ENCODE measurements around the gene DPF1. TPM values are rescaled to one million over a fixed set of nuclear protein-coding genes. Genes with fewer than 3 reads are reported as not detected.

The DPF1 gene
- total RNA-seq, 6 experiments from 2014 or later = 3.3 to 6.6 (median 5.7) TPM

DNA sequence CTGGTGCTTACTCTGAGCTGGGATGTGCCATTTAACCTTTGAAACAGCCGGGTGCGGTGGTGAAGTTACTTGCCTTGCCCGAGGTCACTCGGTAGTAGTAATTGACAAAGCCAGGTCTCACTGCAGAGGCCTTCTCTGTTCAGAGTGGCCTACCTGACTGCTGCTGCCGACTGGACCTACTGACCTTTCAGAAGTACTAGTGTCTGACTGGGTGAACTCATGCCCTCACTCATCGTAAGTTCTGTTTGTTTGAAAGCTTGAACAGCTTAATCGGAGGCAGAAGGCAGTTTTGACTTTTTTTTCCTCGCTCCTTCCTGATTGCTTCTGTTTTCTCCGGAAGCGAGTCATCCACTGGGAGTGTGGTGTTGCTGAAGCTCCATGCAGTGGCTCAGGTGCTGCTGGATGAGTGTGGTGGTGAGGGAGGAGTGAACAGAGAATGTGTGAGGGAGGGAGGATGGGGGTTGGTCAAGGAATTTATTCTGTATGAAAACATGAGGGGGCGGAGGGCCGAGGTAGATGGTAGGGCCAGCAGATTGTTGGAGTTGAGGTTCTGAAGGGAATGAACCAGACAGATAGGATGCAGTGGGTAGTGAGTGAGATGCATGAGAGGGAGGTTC, 43.1 kb upstream of the DPF1 start:
- Mint-ChIP-seq H3K4me3 (peak overlapping the region; percentile 19; the same call in 1 of the 2 replicates), H3K36me3 (ENCODE audit: low read depth) (no peaks in the 10 kb centered on the region), H3K9me3 (no peaks in the 10 kb centered on the region), H3K27me3 (ENCODE audit: insufficient read depth) (peaks cover 3% of the 10 kb centered on the region; the same call in 1 of the 2 replicates), H3K27ac (peak overlapping the region; percentile 76), H3K4me1 (ENCODE audit: low read depth) (peaks cover 52% of the 10 kb centered on the region)
- DNase-seq = peak; percentile 32
- TF ChIP-seq, protein P1, sequence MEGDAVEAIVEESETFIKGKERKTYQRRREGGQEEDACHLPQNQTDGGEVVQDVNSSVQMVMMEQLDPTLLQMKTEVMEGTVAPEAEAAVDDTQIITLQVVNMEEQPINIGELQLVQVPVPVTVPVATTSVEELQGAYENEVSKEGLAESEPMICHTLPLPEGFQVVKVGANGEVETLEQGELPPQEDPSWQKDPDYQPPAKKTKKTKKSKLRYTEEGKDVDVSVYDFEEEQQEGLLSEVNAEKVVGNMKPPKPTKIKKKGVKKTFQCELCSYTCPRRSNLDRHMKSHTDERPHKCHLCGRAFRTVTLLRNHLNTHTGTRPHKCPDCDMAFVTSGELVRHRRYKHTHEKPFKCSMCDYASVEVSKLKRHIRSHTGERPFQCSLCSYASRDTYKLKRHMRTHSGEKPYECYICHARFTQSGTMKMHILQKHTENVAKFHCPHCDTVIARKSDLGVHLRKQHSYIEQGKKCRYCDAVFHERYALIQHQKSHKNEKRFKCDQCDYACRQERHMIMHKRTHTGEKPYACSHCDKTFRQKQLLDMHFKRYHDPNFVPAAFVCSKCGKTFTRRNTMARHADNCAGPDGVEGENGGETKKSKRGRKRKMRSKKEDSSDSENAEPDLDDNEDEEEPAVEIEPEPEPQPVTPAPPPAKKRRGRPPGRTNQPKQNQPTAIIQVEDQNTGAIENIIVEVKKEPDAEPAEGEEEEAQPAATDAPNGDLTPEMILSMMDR (IDR thresholded peaks at IDR 0.05) = no peak

DNA sequence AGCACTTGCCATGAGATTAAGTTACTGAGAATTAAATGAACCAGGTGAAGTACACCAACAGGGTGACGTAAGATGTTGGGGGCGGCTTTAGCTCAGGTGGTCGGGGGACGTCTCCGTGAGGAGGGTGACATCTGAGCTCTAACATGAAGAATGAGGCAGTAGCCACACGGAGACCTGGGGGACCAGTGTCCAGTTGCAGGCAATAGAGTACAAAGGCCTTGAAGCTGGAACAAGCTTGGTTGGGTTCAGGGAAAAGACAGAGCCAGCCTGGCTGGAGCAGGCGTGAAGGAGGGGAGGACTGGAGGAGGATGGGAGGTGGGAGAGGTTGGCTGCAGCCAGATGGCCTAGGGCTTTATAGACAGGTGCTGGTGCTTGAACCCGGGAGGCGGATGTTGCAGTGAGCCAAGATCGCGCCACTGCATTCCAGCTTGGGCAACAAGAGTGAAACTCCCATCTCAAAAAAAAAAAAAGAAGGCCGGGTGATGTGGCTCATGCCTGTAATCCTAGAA, 42.0 kb upstream of the DPF1 start:
- Mint-ChIP-seq H3K4me3 (no peak overlapping the region), H3K9me3 (no peaks in the 10 kb centered on the region), H3K27ac (no peak overlapping the region), H3K4me1 (ENCODE audit: low read depth) (peaks cover 50% of the 10 kb centered on the region), H3K36me3 (ENCODE audit: low read depth) (no peaks in the 10 kb centered on the region), H3K27me3 (ENCODE audit: insufficient read depth) (peaks cover 5% of the 10 kb centered on the region; the same call in 1 of the 2 replicates)
- DNase-seq = no peak
- TF ChIP-seq, protein P1 (IDR thresholded peaks at IDR 0.05) = no peak

DNA sequence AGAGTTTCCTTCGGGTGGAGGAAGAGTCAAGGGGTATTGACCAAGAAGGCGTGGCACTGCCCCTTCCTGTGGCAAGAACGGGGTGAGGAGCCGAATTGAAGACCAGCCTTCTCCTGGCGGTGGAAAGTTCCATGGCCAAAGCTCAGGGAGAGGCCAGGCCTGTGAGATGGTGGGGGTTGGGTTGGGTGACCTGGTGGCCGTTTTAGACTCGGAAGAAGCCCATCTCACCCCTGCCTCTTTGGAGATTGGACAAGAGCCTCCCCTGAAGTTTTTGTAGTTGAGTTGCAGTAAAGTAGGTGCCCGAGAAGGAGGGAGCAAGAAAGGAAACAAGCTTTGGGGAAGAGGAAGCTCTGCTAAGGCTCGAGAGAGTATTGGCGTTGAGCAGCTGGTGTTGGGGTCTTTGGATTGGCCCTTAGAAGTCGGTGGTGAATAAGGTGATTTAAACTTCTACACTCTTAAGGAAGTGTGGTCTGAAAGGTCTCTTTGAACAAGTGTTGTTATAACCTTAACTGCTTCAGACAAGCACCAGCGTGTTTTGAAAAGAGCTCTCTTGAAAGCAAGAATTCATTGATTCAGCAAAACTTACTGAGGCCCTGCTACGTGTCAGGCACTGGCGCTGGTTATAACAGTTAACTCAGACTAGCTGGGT, 41.3 kb upstream of the DPF1 start:
- Mint-ChIP-seq H3K9me3 (no peaks in the 10 kb centered on the region), H3K4me1 (ENCODE audit: low read depth) (peaks cover 44% of the 10 kb centered on the region), H3K4me3 (peak overlapping the region; percentile 55; the same call in 1 of the 2 replicates), H3K27ac (no peak overlapping the region), H3K27me3 (ENCODE audit: insufficient read depth) (peaks cover 5% of the 10 kb centered on the region; the same call in 1 of the 2 replicates), H3K36me3 (ENCODE audit: low read depth) (no peaks in the 10 kb centered on the region)
- no peak for DNase-seq
- TF ChIP-seq, protein P1 (IDR thresholded peaks at IDR 0.05) = no peak

DNA sequence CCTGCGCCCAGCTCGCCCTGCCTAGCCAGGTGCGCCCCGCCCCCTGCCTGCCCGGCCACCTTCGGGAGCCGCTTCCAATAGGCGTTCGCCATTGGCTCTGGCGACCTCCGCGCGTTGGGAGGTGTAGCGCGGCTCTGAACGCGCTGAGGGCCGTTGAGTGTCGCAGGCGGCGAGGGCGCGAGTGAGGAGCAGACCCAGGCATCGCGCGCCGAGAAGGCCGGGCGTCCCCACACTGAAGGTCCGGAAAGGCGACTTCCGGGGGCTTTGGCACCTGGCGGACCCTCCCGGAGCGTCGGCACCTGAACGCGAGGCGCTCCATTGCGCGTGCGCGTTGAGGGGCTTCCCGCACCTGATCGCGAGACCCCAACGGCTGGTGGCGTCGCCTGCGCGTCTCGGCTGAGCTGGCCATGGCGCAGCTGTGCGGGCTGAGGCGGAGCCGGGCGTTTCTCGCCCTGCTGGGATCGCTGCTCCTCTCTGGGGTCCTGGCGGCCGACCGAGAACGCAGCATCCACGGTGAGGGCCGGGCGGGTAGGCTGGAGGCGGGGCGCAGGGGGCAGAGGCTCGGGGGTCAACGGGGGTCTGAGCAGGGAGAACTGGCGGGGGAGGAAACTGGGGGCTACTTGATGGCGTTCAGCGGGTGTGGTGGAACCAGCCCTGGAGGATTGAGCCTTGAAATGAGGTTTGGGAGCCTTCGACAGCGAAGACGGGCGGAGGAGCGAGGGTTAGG, 40.6 kb upstream of the DPF1 start, which contains the start of gene SPINT2:
SPINT2 (plus strand) TSS at position 88 of the 727 bp plus-strand sequence; CDS start at position 408, 320 bp downstream.
- H3K9me3 Mint-ChIP-seq = no peaks in the 10 kb centered on the region
- DNase-seq = no peak
- peaks cover 5% of the 10 kb centered on the region; the same call in 1 of the 2 replicates for H3K27me3 Mint-ChIP-seq (ENCODE audit: insufficient read depth)
- TF ChIP-seq, protein P1 (IDR thresholded peaks at IDR 0.05) = no peak
- peak within 1 kb of the TSS; percentile 84 for H3K4me3 Mint-ChIP-seq
- no peaks in the 10 kb centered on the region for H3K36me3 Mint-ChIP-seq (ENCODE audit: low read depth)
- H3K4me1 Mint-ChIP-seq (ENCODE audit: low read depth) = peaks cover 37% of the 10 kb centered on the region
- H3K27ac Mint-ChIP-seq = peak within 1 kb of the TSS; percentile 76

DNA sequence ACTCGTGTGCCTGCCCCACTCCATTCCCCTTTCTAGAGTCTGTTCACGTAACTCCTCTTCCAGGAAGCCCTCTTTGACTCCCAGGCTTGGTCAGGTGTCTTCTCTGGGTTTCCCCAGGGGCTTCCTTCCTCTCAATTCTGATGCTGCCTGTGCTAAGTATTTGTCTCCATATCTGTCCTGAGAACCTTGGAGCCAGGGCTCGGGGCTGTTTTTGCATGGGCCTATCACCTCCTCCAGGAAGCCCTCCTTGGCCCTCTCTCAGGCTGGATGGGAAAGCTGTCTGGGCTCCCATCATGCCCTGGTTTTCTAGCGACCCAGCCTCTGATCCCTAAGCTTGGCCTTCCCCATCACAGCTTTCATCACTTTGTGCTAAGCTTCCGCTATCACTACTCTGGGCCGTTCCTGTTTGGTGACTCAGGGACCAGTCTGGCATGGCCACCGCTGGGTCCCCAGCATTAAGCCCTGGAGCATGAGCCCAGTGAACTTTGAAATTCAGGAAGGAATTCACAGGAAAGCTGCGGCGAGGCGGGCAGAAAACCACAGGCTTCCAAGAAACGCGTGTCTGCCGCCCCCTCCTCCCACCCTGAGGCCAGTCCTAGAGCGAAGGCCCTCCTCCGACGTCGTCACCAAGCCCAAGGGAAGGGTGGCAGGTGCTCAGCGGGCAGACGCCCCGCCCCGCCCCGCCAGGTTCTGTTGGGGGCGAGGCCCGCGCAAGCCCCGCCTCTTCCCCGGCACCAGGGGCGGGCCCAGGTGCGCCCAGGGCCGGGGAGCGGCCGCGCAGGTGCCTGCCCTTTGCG, 39.9 kb upstream of the DPF1 start:
- Mint-ChIP-seq H3K36me3 (ENCODE audit: low read depth) (no peaks in the 10 kb centered on the region), H3K27ac (peak overlapping the region; percentile 76), H3K27me3 (ENCODE audit: insufficient read depth) (peaks cover 5% of the 10 kb centered on the region; the same call in 1 of the 2 replicates), H3K4me3 (peak overlapping the region; percentile 84), H3K4me1 (ENCODE audit: low read depth) (peaks cover 37% of the 10 kb centered on the region), H3K9me3 (no peaks in the 10 kb centered on the region)
- TF ChIP-seq, protein P1 (IDR thresholded peaks at IDR 0.05) = no peak
- DNase-seq = peak; percentile 69
